Endothelial cell of umbilical vein (primary cell): ENCODE measurements around the gene LRIG1. TPM values are rescaled to one million over a fixed set of nuclear protein-coding genes. Genes with fewer than 3 reads are reported as not detected.

Experiments used
- BruUV-seq: library from RNA; stranded (reverse); fragments of 400-500 nt; replicated peaks from 2 replicates; lab custom pipeline; 2021; lab: Mats Ljungman, UMichigan
- CTCF ChIA-PET: fragments of 300-600, 350-600 bp; sonication (Branson Sonifier 250); formaldehyde crosslinking; loops from one replicate; lab custom pipeline; 2021; ENCODE audit warnings: antibody characterized with exemption, inconsistent platforms; lab: Charles Lee
- POLR2A ChIA-PET: fragments of 300-600, 350-600 bp; sonication (Branson Sonifier 250); formaldehyde crosslinking; loops from one replicate; lab custom pipeline; 2021; ENCODE audit warnings: antibody characterized with exemption, inconsistent platforms; lab: Charles Lee
- DNase-seq: peaks from one replicate; pipeline ENCODE4 v3.0.0-alpha.2; 2011; ENCODE audit warnings: low read depth, low spot score
- FAIRE-seq: peaks from 2 replicates; lab custom pipeline; 2011; peaks lifted over from hg19 to GRCh38; lab: Jason Lieb, UNC
- H2AFZ ChIP-seq: 2 replicates; pipeline ENCODE4 v1.6.0; 2012; ENCODE audit warnings: low read depth, low read length, control low read depth, inconsistent platforms
- H3K27ac ChIP-seq: 2 replicates; pipeline ENCODE4 v1.5.1; 2011; ENCODE audit warnings: low read depth, mild to moderate bottlenecking, control low read depth, low read length, moderate library complexity; ENCODE audit not compliant: insufficient read depth
- H3K27me3 ChIP-seq, 2 experiments: 2 replicates each; pipeline versions ENCODE4 v1.6.0 to v1.6.1; 2011; ENCODE audit warnings: low read length in 2 of 2, mixed read lengths in 1 of 2; ENCODE audit not compliant: control insufficient read depth in 2 of 2, insufficient read depth in 2 of 2
- H3K36me3 ChIP-seq, 2 experiments: 2 replicates in 1 of 2; 3 replicates in 1 of 2; pipeline ENCODE4 v1.5.1; 2011; ENCODE audit warnings: low read length in 2 of 2, mild to moderate bottlenecking in 1 of 2, moderate library complexity in 1 of 2; ENCODE audit not compliant: control insufficient read depth in 2 of 2, insufficient read depth in 2 of 2; ENCODE audit errors: extremely low read depth in 1 of 2
- H3K4me1 ChIP-seq: 3 replicates; pipeline ENCODE4 v1.5.1; 2011; ENCODE audit warnings: mild to moderate bottlenecking, low read length; ENCODE audit not compliant: control insufficient read depth, insufficient read depth; ENCODE audit errors: extremely low read depth
- H3K4me2 ChIP-seq: 2 replicates; pipeline ENCODE4 v1.6.1; 2011; ENCODE audit warnings: low read length, control low read depth, mixed read lengths; ENCODE audit not compliant: insufficient read depth
- H3K4me3 ChIP-seq, 3 experiments: fragments of 200-600 bp in 1 of 3; sonication (generic), shearing (Covaris generic) in 1 of 3; replicated peaks in 1 of 3; 2 replicates each; pipeline ENCODE4 v1.5.1; 2011 to 2016; ENCODE audit warnings: control low read depth in 3 of 3, low read length in 3 of 3, mild to moderate bottlenecking in 2 of 3, inconsistent platforms in 1 of 3, low read depth in 1 of 3, moderate library complexity in 1 of 3; ENCODE audit not compliant: insufficient read depth in 1 of 3
- H3K79me2 ChIP-seq: 2 replicates; pipeline ENCODE4 v1.6.0; 2012; ENCODE audit warnings: low read length, inconsistent platforms; ENCODE audit not compliant: control insufficient read depth, insufficient read depth
- H3K9ac ChIP-seq: replicated peaks from 2 replicates; pipeline ENCODE3; 2011; ENCODE audit warnings: low read length, control low read depth; ENCODE audit not compliant: insufficient read depth; ENCODE audit errors: extremely low read depth
- H3K9me1 ChIP-seq: replicated peaks from 3 replicates; pipeline ENCODE4 v1.6.0; 2011; ENCODE audit warnings: mild to moderate bottlenecking, low read length; ENCODE audit not compliant: control insufficient read depth, insufficient read depth; ENCODE audit errors: extremely low read depth
- H3K9me3 ChIP-seq: replicated peaks from 2 replicates; pipeline ENCODE4 v1.5.1; 2012; ENCODE audit warnings: low read length, inconsistent platforms; ENCODE audit not compliant: control insufficient read depth, insufficient read depth
- H4K20me1 ChIP-seq: replicated peaks from 2 replicates; pipeline ENCODE3; 2011; ENCODE audit warnings: mild to moderate bottlenecking, low read length; ENCODE audit not compliant: control insufficient read depth, insufficient read depth; ENCODE audit errors: extremely low read depth
- CTCF ChIP-seq, 2 donors: IDR thresholded peaks; 1 replicate in 1 of 2; 2 replicates in 1 of 2; pipeline ENCODE4 v1.5.1; 2011; ENCODE audit warnings: low read length in 2 of 2, mild to moderate bottlenecking in 2 of 2, moderate library complexity in 2 of 2, control low read depth in 1 of 2, inconsistent platforms in 1 of 2, low read depth in 1 of 2; ENCODE audit not compliant: insufficient read depth in 1 of 2; ENCODE audit errors: extremely low read depth in 1 of 2
- EZH2 ChIP-seq: IDR thresholded peaks from 2 replicates; pipeline ENCODE4 v1.6.1; 2012; ENCODE audit warnings: borderline replicate concordance, low read depth, mild to moderate bottlenecking, moderate library complexity, low read length, inconsistent platforms; ENCODE audit not compliant: severe bottlenecking
- FOS ChIP-seq: IDR thresholded peaks from 2 replicates; pipeline ENCODE4 v1.6.1; 2011; ENCODE audit warnings: mild to moderate bottlenecking, low read length, moderate library complexity, borderline replicate concordance; ENCODE audit not compliant: insufficient read depth
- GATA2 ChIP-seq: IDR thresholded peaks from 2 replicates; pipeline ENCODE4 v1.7.0; 2011; ENCODE audit warnings: low read depth, mild to moderate bottlenecking, moderate library complexity, mixed read lengths, low read length; ENCODE audit not compliant: insufficient read length, insufficient read depth
- JUN ChIP-seq: IDR thresholded peaks from 2 replicates; pipeline ENCODE4 v1.6.1; 2011; ENCODE audit warnings: borderline replicate concordance, low read depth; ENCODE audit not compliant: insufficient read length, insufficient read depth
- MAX ChIP-seq: IDR thresholded peaks from 2 replicates; pipeline ENCODE4 v1.6.1; 2011; ENCODE audit not compliant: insufficient read depth, insufficient read length
- MYC ChIP-seq: IDR thresholded peaks from one replicate; pipeline ENCODE4 v1.6.1; 2011; ENCODE audit warnings: mild to moderate bottlenecking, low read depth, low read length
- POLR2A ChIP-seq: IDR thresholded peaks from 2 replicates; pipeline ENCODE4 v1.6.1; 2012; ENCODE audit warnings: low read depth, mild to moderate bottlenecking, control low read depth, low read length
- POLR2AphosphoS5 ChIP-seq: IDR thresholded peaks from 2 replicates; pipeline ENCODE4 v1.6.1; 2012; ENCODE audit warnings: low read depth, mild to moderate bottlenecking, control low read depth, low read length, moderate library complexity; ENCODE audit not compliant: insufficient read depth
- dilution Hi-C: fragments of 300-500 bp; cut with MboI; formaldehyde crosslinking; loops from one replicate; pipeline ENCODE4 v1.15.0; 2019; ENCODE audit warnings: low sequenced_read_pairs; ENCODE audit not compliant: extremely low pct_ligation_motif_present
- intact Hi-C: fragments of 100-400 bp; cut with micrococcal nuclease; formaldehyde crosslinking; loops from one replicate; pipeline ENCODE4 v1.10.0; 2022
- polyA plus RNA-seq, 4 experiments: library from polyadenylated mRNA; depleted of rRNA in 3 of 4; stranded (reverse) in 3 of 4; unstranded in 1 of 4; fragments of >200 nt; gene quantifications; 2 replicates each; pipeline versions ENCODE4 v1.2.1 to v1.2.3, GENCODE V29; 2011 to 2012; ENCODE audit warnings: missing spikeins in 1 of 4
- total RNA-seq: library from RNA; stranded (reverse); gene quantifications from 2 replicates; pipeline ENCODE4 v1.2.3, GENCODE V29; 2021

The LRIG1 gene
- total and polyA plus RNA-seq, 2 donors (not counting 3 experiments of a cell fraction or from before 2014, with no cell fraction given): 50.3 to 52.2 TPM

DNA sequence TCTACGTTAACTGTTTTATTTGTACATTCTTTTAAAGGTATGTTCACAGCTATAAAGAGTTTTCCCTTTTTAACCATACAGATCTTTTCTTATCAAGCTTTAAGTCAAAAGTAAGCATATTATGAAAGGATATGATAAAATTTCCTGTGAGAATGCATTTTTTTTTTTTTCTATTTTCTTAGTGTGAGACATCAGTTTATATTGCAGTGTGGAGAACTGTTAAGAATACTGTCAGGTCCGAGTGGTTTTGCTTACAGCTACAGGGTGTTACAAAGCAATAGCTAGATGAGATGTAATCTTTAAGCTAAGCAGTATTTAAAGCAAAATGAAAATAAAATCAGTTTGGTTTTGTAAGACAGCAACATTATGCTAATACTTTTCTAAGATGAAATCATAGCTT, 146.8 kb downstream of the LRIG1 start:
- Histone ChIP-seq H3K9ac (peak overlapping the region; percentile 8), H2AFZ (peak overlapping the region; percentile 15), H3K4me2 (peak overlapping the region; percentile 54), H3K27me3 (no peaks in the 10 kb centered on the region), H3K9me1 (no peaks in the 10 kb centered on the region), H4K20me1 (no peaks in the 10 kb centered on the region), H3K79me2 (no peaks in the 10 kb centered on the region), H3K27ac (peak overlapping the region; percentile 72), H3K9me3 (no peaks in the 10 kb centered on the region), H3K4me1 (peaks cover 16% of the 10 kb centered on the region), H3K36me3 (no peaks in the 10 kb centered on the region), H3K4me3 (no peak overlapping the region)
- TSS peak; percentile 78 for BruUV-seq
- intact Hi-C loops (loop anchor here (1.0 kb wide), 1 partner anchor 18 kb away; no protein-coding TSS in a partner anchor), dilution Hi-C loops (no loop called here)
- ChIA-PET CTCF (interaction anchor here (0.7 to 2.4 kb wide), 13 partner anchors 9 to 468 kb away, joined by 3 to 12 read pairs (median 3); no protein-coding TSS in a partner anchor), POLR2A (no interaction called here)
- peak; percentile 28 for FAIRE-seq
- peak; percentile 75 for DNase-seq
- TF ChIP-seq POLR2A (no peak), FOS (peak; percentile 18), GATA2 (peak; percentile 57)

DNA sequence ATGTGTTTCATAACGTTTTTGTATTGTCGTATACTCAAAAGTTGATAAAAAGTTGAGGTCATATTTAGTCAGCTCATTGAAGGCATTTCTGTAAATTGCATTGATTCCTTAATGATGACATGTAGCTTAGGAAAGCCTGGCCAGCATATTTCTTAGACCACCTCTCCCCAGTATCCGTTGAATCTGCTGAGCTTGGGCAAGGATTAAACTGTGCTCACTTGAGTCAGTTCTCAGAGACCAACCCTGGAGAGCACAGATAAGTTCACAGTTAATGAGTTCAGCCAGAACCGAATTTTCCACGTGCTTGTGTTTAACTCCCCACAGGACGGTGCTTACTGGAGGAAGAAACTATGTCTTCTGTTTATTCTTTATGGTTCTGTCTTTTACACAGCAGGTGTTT, 147.3 kb downstream of the LRIG1 start:
- dilution Hi-C loops: no loop called here
- no peaks in the 10 kb centered on the region for H3K36me3 ChIP-seq
- TF ChIP-seq EZH2 (no peak), CTCF (IDR thresholded peaks at IDR 0.05; ENCODE audit: extremely low read depth in 1 of 2, insufficient read depth in 1 of 2, low read depth in 1 of 2, low read length in 2 of 2) (no peak), GATA2 (no peak), JUN (no peak), POLR2A (no peak), MYC (no peak), MAX (no peak), FOS (no peak), POLR2AphosphoS5 (no peak)
- H3K4me3 ChIP-seq: no peak overlapping the region
- H3K27me3 ChIP-seq: no peaks in the 10 kb centered on the region
- DNase-seq (no peak), FAIRE-seq (no peak)
- H3K27ac ChIP-seq: peak overlapping the region; percentile 72
- H3K9ac ChIP-seq: no peak overlapping the region
- H2AFZ ChIP-seq: peak overlapping the region; percentile 15
- H3K4me1 ChIP-seq: peaks cover 16% of the 10 kb centered on the region
- peak overlapping the region; percentile 54 for H3K4me2 ChIP-seq
- H3K9me3 ChIP-seq: no peaks in the 10 kb centered on the region
- no peaks in the 10 kb centered on the region for H4K20me1 ChIP-seq
- POLR2A ChIA-PET: no interaction called here
- BruUV-seq: no TSS peak
- no peaks in the 10 kb centered on the region for H3K9me1 ChIP-seq
- H3K79me2 ChIP-seq: no peaks in the 10 kb centered on the region
- CTCF ChIA-PET: interaction anchor here (0.8 to 2.4 kb wide), 10 partner anchors 9 to 469 kb away, joined by 3 to 12 read pairs (median 4); no protein-coding TSS in a partner anchor
- intact Hi-C loops: no loop called here
